ENCODE data around the gene KRT71.

GRCh38 chr12:52524898-52525591 is 27.9 kb downstream of the KRT71 start:
- no peak for TF ChIP-seq CTCF (IDR thresholded peaks at IDR 0.05; ENCODE audit: low read depth, low read length)
- TF ChIP-seq EZH2phosphoT487 (IDR thresholded peaks at IDR 0.05; ENCODE audit: low read depth): no peak

All from OCI-LY3 (cell line).